Stimulated activated CD4-positive, alpha-beta T cell treated with anti-CD3 and anti-CD28 coated beads, Interleukin-2, amount 100 ng/mL, for 24 hours (primary cell): ENCODE measurements around the gene CDC40.
"Not testable (repeated sequence)": the region's sequence is repeated elsewhere in the genome, so short reads cannot be mapped to it uniquely, and the experiment has no call there.

ENCODE experiments used
- DNase-seq, 2 donors: peaks; one replicate each; pipeline ENCODE4 v3.0.0-alpha.2; 2020

Gene CDC40

DNA sequence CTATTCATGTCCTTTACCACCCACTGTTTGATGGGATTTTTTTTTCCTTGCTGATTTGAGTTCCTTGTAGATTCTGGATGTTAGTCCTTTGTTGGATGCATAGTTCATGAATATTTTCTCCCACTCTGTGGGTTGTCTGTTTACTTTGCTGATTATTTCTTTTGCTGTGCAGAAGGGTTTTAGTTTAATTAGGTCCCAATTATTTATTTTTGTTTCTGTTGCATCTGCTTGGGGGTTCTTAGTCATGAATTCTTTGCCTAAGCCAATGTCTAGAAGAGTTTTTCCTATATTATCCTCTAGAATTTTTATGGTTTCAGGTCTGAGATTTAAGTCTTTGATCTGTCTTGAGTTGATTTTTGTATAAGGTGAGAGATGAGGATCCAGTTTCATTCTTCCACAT, 92.6 kb downstream of the CDC40 start:
- DNase-seq, result not testable (repeated sequence)

DNA sequence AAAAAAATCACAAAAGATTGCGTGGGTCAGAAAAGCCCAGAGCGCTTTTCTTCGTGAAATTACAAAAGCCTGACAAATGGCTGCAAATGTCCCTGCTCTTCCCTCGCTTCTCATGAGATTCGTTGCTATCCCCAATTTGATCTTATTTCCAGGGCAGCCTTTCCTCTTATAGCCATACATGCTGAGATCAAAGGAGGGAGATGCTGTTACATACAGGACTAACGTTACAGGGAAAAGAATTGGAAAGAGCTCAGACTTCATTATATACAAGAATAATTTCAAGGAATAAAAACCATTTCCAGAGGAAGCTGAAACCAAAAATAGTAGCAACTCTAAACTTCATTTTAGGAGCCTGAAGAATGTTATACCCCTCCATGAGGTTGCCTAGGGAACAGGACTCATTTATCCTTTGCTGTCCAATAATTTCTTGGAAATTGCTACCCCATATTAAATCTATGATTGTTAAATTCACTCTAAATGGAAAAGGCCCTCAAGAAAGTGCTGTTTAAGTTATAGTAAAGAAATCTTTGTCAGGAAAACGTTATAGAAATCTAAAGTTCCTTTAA, 97.0 kb downstream of the CDC40 start:
- DNase-seq, result no peak
